Measurements from ENCODE around the gene KCNG4.

The KCNG4 gene

DNA sequence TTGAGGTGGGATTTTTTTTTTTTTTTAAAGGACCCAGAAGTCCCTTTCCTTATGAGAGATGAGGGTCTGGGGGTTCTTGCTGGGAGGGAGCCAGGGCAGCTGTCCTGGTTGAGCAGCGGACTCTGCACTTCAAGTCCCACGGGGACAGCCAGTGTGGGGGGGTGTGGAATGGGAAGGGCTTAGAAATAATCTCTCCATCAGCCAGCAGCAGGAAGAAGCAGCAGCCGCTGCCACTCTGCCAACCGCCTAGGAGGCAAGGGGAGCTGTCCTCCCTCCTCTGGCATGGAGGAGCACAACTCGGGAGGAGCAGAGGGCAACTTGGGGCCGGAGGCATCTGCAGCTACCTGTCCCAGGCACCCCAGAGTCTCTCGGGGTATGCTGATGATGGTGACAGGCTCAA lies at the start of gene KCNG4:
Gene KCNG4, minus strand, starts transcription at position 104 of the 400 bp plus-strand sequence. CDS start 2,527 bp downstream, outside the sequence.
- no peak for DNase-seq (ENCODE audit: low read depth in 2 of 2)
- no peak within 1 kb of the TSS for H3K4me3 ChIP-seq (replicated peaks in 1 of 2; ENCODE audit: low read depth in 2 of 2, low read length in 2 of 2)
- TF ChIP-seq, protein P1, sequence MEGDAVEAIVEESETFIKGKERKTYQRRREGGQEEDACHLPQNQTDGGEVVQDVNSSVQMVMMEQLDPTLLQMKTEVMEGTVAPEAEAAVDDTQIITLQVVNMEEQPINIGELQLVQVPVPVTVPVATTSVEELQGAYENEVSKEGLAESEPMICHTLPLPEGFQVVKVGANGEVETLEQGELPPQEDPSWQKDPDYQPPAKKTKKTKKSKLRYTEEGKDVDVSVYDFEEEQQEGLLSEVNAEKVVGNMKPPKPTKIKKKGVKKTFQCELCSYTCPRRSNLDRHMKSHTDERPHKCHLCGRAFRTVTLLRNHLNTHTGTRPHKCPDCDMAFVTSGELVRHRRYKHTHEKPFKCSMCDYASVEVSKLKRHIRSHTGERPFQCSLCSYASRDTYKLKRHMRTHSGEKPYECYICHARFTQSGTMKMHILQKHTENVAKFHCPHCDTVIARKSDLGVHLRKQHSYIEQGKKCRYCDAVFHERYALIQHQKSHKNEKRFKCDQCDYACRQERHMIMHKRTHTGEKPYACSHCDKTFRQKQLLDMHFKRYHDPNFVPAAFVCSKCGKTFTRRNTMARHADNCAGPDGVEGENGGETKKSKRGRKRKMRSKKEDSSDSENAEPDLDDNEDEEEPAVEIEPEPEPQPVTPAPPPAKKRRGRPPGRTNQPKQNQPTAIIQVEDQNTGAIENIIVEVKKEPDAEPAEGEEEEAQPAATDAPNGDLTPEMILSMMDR (IDR thresholded peaks at IDR 0.05; ENCODE audit: low read depth, low read length): no peak

- no peak overlapping the region for H3K4me3 ChIP-seq (replicated peaks in 1 of 2; ENCODE audit: low read depth in 2 of 2, low read length in 2 of 2)
- TF ChIP-seq, protein P1 (IDR thresholded peaks at IDR 0.05; ENCODE audit: low read depth, low read length): no peak
- no peak for DNase-seq (ENCODE audit: low read depth in 2 of 2)
Observed at GRCh38 chr16:84288902-84289301, 49.1 kb upstream of the KCNG4 start.

GRCh38 chr16:84286578-84287240 lies 46.9 kb upstream of the KCNG4 start:
- TF ChIP-seq, protein P1 (IDR thresholded peaks at IDR 0.05; ENCODE audit: low read depth, low read length): no peak
- peak; percentile 52 to 68 for DNase-seq (ENCODE audit: low read depth in 2 of 2)
- no peak overlapping the region for H3K4me3 ChIP-seq (replicated peaks in 1 of 2; ENCODE audit: low read depth in 2 of 2, low read length in 2 of 2)

DNA sequence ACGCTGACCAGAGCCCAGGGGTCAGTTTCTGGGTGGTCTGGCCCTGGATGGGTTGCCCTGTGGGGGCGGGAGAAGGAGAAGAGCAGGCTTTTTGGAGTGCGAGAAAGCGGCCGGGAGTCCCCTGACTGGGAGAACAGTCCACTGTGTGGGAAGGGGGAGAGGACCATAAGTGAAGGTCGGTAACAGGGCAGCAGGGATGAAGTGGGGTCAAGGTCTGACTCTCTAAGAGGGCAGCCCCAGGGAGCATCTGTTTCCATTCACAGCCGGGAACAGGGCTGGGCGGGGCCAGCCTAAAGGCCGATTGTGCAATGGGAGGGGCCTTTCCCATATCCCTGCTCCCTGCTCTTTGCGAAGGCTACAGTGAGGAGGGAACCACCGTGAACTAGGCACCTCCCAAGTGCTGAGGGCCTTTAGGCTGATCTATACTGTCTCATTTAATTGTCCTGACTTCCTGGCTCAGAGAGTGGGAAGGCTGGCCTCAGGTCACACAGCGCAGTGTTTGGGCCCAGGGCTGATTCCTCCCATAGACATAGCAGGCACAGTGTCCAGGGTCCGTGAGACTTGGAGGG lies 44.4 kb upstream of the KCNG4 start:
- DNase-seq (ENCODE audit: low read depth in 2 of 2): peak; percentile 36 to 59
- no peak overlapping the region for H3K4me3 ChIP-seq (replicated peaks in 1 of 2; ENCODE audit: low read depth in 2 of 2, low read length in 2 of 2)
- TF ChIP-seq, protein P1 (IDR thresholded peaks at IDR 0.05; ENCODE audit: low read depth, low read length): no peak

DNA sequence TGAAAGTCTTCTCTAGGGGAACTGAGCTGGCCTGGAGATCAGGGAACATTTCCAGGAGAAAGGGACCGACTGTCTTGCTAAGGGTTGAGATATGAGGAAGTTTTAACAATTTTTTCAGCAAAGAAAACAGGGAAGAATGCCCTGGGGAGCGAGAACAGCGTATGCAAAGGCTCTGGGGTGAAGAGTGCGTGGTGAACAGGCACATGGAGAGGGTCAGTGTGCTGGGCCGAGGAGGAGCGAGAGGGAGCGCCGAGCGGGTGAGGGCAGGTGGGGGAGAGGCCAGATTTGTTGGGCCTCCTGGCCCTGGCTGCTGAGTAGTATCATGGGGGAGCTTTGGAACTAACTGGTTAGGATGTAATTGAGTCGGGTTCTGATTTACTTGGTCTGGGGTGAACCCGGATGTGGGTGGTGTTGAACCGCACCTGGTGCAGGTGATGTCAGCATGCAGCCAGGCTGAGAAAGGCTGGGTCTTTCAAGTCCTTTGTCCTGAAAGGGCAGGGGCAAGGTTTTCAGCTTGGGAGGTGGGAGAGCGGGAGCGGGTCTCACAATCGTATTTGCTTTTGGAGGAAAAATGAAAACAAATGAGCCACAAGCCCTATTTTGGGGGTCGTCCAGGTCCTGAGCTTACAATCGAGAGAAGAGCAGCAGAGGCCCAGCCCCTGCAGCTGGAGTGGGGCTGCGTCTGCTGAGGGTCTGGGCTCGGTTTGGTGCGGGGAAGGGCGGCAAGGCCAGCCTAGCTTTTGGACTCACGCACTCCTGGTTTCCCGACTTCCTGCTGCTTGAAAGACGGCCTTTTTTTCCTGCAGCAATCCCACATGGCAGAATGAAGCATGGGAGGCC lies 43.7 kb upstream of the KCNG4 start:
- TF ChIP-seq, protein P1 (IDR thresholded peaks at IDR 0.05; ENCODE audit: low read depth, low read length): no peak
- no peak overlapping the region for H3K4me3 ChIP-seq (replicated peaks in 1 of 2; ENCODE audit: low read depth in 2 of 2, low read length in 2 of 2)
- DNase-seq (ENCODE audit: low read depth in 2 of 2): peak in 1 of 2 donors; percentile 16

GRCh38 chr16:84282533-84282932 lies 42.7 kb upstream of the KCNG4 start:
- H3K4me3 ChIP-seq (replicated peaks in 1 of 2; ENCODE audit: low read depth in 2 of 2, low read length in 2 of 2): no peak overlapping the region
- TF ChIP-seq, protein P1 (IDR thresholded peaks at IDR 0.05; ENCODE audit: low read depth, low read length): no peak
- no peak for DNase-seq (ENCODE audit: low read depth in 2 of 2)

Measured in cardiac fibroblast (primary cell).